ENCODE measurements around the gene CENPB. TPM values are rescaled to one million over a fixed set of nuclear protein-coding genes. Genes with fewer than 3 reads are reported as not detected.
A peak's percentile ranks its signal among the peaks of the same experiment; 100 is the strongest.

Gene CENPB
- total and polyA plus RNA-seq, 2 of the 4 experiments (the other 2 are of a cell fraction) = 45.7 to 59.1 TPM

- no peak for TF ChIP-seq CEBPB (IDR thresholded peaks at IDR 0.05; ENCODE audit: low read depth, low read length)
Observed at GRCh38 chr20:3763671-3764601, 22.6 kb downstream of the CENPB start (continued).

GRCh38 chr20:3760655-3761348 is 25.7 kb downstream of the CENPB start:
- Histone ChIP-seq H3K18ac (ENCODE audit: low read depth, low read length) (no peak overlapping the region), H4K20me1 (ENCODE audit: insufficient read depth, low read length) (peaks cover 9% of the 10 kb centered on the region; the same call in 1 of the 2 replicates), H4K5ac (ENCODE audit: low read depth, low read length) (no peak overlapping the region), H3K27ac (ENCODE audit: insufficient read depth, low read length) (no peak overlapping the region), H2AK5ac (ENCODE audit: low read depth, low read length) (no peak overlapping the region), H3K9me3 (ENCODE audit: control insufficient read depth, insufficient read depth, low read length) (no peaks in the 10 kb centered on the region), H2BK5ac (ENCODE audit: low read depth, low read length, poor library complexity, severe bottlenecking) (no peak overlapping the region), H2BK15ac (ENCODE audit: low read depth, low read length) (no peak overlapping the region), H3K4ac (ENCODE audit: low read depth, low read length) (no peak overlapping the region), H4K8ac (ENCODE audit: low read depth in 2 of 2, low read length in 2 of 2) (peak overlapping the region in 1 of 2 experiments; percentile 42; a peak in 1 of 4 replicates), H3K79me1 (ENCODE audit: low read depth in 1 of 2, low read length in 2 of 2) (peaks cover 3 to 34% of the 10 kb centered on the region in 2 experiments; a peak in 3 of 4 replicates), H3K4me1 (ENCODE audit: control insufficient read depth, insufficient read depth, low read length) (no peaks in the 10 kb centered on the region; the same call in 1 of the 2 replicates), H3K23ac (ENCODE audit: low read depth, low read length) (no peak overlapping the region), H2AK9ac (replicated peaks; ENCODE audit: low read depth, low read length, poor library complexity) (no peak overlapping the region), H2AFZ (replicated peaks; ENCODE audit: low read length, poor library complexity) (no peak overlapping the region), H3K36me3 (ENCODE audit: control insufficient read depth, insufficient read depth, low read length) (peaks cover 4% of the 10 kb centered on the region; the same call in 1 of the 2 replicates), H4K91ac (ENCODE audit: insufficient read depth, low read depth, low read length) (no peak overlapping the region), H3K14ac (replicated peaks; ENCODE audit: low read depth, low read length) (no peak overlapping the region), H3K27me3 (ENCODE audit: control insufficient read depth, insufficient read depth, low read length) (no peaks in the 10 kb centered on the region), H2BK20ac (ENCODE audit: low read depth, low read length) (no peak overlapping the region), H2BK120ac (ENCODE audit: low read depth, low read length) (no peak overlapping the region), H3K4me3 (ENCODE audit: insufficient read depth, low read depth, low read length) (no peak overlapping the region), H3K9me1 (ENCODE audit: insufficient read depth, low read length) (peaks cover 5% of the 10 kb centered on the region; the same call in 1 of the 2 replicates), H3K4me2 (ENCODE audit: low read depth, low read length) (no peak overlapping the region), H3K56ac (ENCODE audit: extremely low read depth, insufficient read depth, low read length) (no peak overlapping the region), H3K9ac (ENCODE audit: low read depth, low read length) (no peak overlapping the region)
- CTCF ChIA-PET = interaction anchor here (0.8 kb wide), 1 partner anchor 21 kb away, joined by 4 read pairs; the partner anchor contains the start of gene SPEF1
- no peak; the same call in 1 of the 2 replicates for ATAC-seq (ENCODE audit: low read depth)
- in situ Hi-C loops (cut with MboI; ENCODE audit: low sequenced_read_pairs) = no loop called here
- dilution Hi-C loops (cut with HindIII; ENCODE audit: low sequenced_read_pairs, unreplicated experiment) = no loop called here
- intact Hi-C loops (cut with micrococcal nuclease) = no loop called here
- BruUV-seq (replicated peaks) = no TSS peak
- WGBS, 2 experiments (ENCODE audit: extremely low coverage in 2 of 2, insufficient read length in 1 of 2) = 86% methylated on average over 2 of the region's 10 CpGs; no CpG with 5 or more reads in 1 of the 2 experiments
- POLR2A ChIA-PET (ENCODE audit: unreplicated experiment) = interaction anchor here (0.6 to 1.2 kb wide), 3 partner anchors 8 to 25 kb away, joined by 3 to 8 read pairs (median 3); no protein-coding TSS in a partner anchor
- DNase-seq = no peak
- TF ChIP-seq RAD21 (IDR thresholded peaks at IDR 0.05; ENCODE audit: low read length) (no peak), MAZ (IDR thresholded peaks at IDR 0.05; ENCODE audit: borderline replicate concordance, low read depth, low read length) (no peak), CHD1 (IDR thresholded peaks at IDR 0.05; ENCODE audit: low read depth, low read length) (no peak), USF2 (IDR thresholded peaks at IDR 0.05; ENCODE audit: low read depth, low read length) (no peak), MXI1 (IDR thresholded peaks at IDR 0.05; ENCODE audit: borderline replicate concordance, low read depth, low read length) (no peak), FOS (IDR thresholded peaks at IDR 0.05; ENCODE audit: low read depth, low read length) (no peak), RCOR1 (IDR thresholded peaks at IDR 0.05; ENCODE audit: insufficient replicate concordance, low read length) (no peak), ELK1 (IDR thresholded peaks at IDR 0.05; ENCODE audit: borderline replicate concordance, low read depth, low read length) (no peak), MAFK (IDR thresholded peaks at IDR 0.05; ENCODE audit: low read depth, low read length) (no peak), POLR2A (IDR thresholded peaks at IDR 0.05; ENCODE audit: low read depth, low read length) (no peak)

All from IMR-90 (cell line).